RWPE2 (cell line): ENCODE measurements around the gene GNG12.

Experiments
- ATAC-seq: fragments of 200-7000 bp; cut with Tn5 transposase; 3 replicates; pipeline ENCODE4 v1.9.1; 2021; ENCODE audit warnings: low read depth
- DNase-seq: peaks from one replicate; pipeline ENCODE4 v3.0.0-alpha.2; 2020; ENCODE audit warnings: low spot score
- H3K27ac ChIP-seq: fragments of 450-650 bp; 2 replicates; pipeline ENCODE4 v1.5.1; 2017; ENCODE audit warnings: mild to moderate bottlenecking; ENCODE audit not compliant: poor library complexity, severe bottlenecking
- H3K27me3 ChIP-seq: fragments of 250-450 bp; sonication (Bioruptor Pico); 2 replicates; pipeline ENCODE4 v1.5.1; 2021; ENCODE audit warnings: mild to moderate bottlenecking, moderate library complexity; ENCODE audit not compliant: insufficient read depth, poor library complexity, severe bottlenecking
- H3K36me3 ChIP-seq: fragments of 250-450 bp; sonication (Bioruptor Pico); 2 replicates; pipeline ENCODE4 v1.5.1; 2020; ENCODE audit warnings: low read depth, mild to moderate bottlenecking, moderate library complexity
- H3K4me1 ChIP-seq: fragments of 250-450 bp; sonication (Bioruptor Pico); 2 replicates; pipeline ENCODE4 v1.5.1; 2021; ENCODE audit warnings: mild to moderate bottlenecking, moderate library complexity; ENCODE audit not compliant: insufficient read depth, poor library complexity, severe bottlenecking
- H3K4me3 ChIP-seq: fragments of 250-450 bp; sonication (Bioruptor Pico); 2 replicates; pipeline ENCODE4 v1.5.1; 2021; ENCODE audit warnings: mild to moderate bottlenecking, moderate library complexity; ENCODE audit not compliant: severe bottlenecking
- H3K9me3 ChIP-seq: fragments of 250-450 bp; sonication (Bioruptor Pico); 2 replicates; pipeline ENCODE4 v1.5.1; 2021; ENCODE audit warnings: mild to moderate bottlenecking, moderate library complexity; ENCODE audit not compliant: severe bottlenecking
- TF ChIP-seq, protein P1 (sequence below): fragments of 450-650 bp; IDR thresholded peaks from one replicate; pipeline ENCODE4 v1.5.1; 2017; ENCODE audit warnings: mild to moderate bottlenecking, moderate library complexity; ENCODE audit not compliant: poor library complexity, severe bottlenecking

Gene GNG12

DNA sequence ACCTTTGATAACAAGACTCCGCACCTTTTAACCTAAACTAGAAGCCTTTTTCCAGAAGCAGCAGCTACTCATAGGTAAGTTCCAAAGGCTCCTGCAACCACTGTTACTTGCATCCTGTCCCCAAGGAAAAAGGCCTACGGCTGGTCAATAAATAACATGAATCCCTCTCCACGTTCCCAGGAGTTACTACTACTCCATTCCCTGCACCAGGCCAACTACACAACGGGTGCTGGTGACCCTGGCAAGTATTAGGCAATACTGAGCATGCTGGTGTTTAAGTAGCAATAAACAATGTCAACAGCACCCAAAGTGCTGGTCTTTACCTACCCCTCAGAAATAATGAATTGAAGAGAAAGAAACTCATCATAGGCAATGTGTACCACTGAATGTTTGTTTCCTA is 7.7 kb downstream of the GNG12 start:
- TF ChIP-seq, protein P1, sequence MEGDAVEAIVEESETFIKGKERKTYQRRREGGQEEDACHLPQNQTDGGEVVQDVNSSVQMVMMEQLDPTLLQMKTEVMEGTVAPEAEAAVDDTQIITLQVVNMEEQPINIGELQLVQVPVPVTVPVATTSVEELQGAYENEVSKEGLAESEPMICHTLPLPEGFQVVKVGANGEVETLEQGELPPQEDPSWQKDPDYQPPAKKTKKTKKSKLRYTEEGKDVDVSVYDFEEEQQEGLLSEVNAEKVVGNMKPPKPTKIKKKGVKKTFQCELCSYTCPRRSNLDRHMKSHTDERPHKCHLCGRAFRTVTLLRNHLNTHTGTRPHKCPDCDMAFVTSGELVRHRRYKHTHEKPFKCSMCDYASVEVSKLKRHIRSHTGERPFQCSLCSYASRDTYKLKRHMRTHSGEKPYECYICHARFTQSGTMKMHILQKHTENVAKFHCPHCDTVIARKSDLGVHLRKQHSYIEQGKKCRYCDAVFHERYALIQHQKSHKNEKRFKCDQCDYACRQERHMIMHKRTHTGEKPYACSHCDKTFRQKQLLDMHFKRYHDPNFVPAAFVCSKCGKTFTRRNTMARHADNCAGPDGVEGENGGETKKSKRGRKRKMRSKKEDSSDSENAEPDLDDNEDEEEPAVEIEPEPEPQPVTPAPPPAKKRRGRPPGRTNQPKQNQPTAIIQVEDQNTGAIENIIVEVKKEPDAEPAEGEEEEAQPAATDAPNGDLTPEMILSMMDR: no peak
- DNase-seq: no peak
- peaks cover 4% of the 10 kb centered on the region for H3K4me1 ChIP-seq
- H3K9me3 ChIP-seq: no peaks in the 10 kb centered on the region
- H3K27me3 ChIP-seq: no peaks in the 10 kb centered on the region
- H3K36me3 ChIP-seq: peaks cover 11% of the 10 kb centered on the region
- ATAC-seq: no peak
- no peak overlapping the region for H3K27ac ChIP-seq
- H3K4me3 ChIP-seq: no peak overlapping the region

DNA sequence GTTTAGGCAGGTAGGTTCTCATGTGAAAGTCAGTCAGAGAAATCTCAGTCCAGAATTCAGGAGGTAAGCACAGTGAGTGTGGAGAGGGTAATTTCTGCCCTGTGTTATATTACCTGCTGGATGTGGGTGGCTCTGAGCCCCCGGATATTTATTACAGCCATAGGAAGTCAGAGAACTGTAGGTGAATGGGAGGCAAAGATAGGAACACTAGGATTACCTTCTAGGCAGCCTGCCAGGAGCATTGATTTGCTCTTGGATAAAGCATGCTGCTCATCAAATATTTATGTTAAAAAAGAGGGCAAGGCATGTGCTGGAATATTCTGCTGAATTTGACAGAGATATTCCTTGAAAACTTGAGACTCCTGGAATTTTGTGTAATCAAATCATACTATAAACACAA is 8.5 kb downstream of the GNG12 start:
- no peak overlapping the region for H3K27ac ChIP-seq
- H3K4me1 ChIP-seq: no peaks in the 10 kb centered on the region
- no peaks in the 10 kb centered on the region for H3K9me3 ChIP-seq
- no peak overlapping the region for H3K4me3 ChIP-seq
- H3K27me3 ChIP-seq: no peaks in the 10 kb centered on the region
- peaks cover 11% of the 10 kb centered on the region for H3K36me3 ChIP-seq
- TF ChIP-seq, protein P1: no peak
- ATAC-seq (no peak; the same call in 2 of the 3 replicates), DNase-seq (no peak)

DNA sequence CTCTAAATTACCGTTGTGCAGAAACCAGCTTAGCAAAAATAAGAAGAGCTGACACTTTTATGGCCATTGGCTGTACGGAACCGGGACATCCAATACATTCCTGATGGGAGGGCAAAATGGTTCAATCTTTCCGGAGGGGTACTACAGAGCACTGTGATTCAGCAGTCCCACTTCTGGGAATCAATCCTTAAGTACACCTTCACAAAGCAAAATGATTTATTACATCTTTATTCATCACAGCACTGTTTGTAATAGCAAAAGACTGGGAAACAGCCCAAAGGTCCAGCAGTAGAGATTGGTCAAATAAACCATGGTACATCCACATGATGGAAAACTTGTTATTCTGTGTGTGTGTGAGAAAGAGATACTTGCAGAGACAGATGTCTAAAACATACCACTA is 9.7 kb downstream of the GNG12 start:
- ATAC-seq (no peak), DNase-seq (no peak)
- Histone ChIP-seq H3K27me3 (no peaks in the 10 kb centered on the region), H3K9me3 (no peaks in the 10 kb centered on the region), H3K4me3 (no peak overlapping the region), H3K36me3 (peaks cover 4% of the 10 kb centered on the region; the same call in 1 of the 2 replicates), H3K4me1 (peaks cover 5% of the 10 kb centered on the region), H3K27ac (no peak overlapping the region)
- TF ChIP-seq, protein P1: no peak

DNA sequence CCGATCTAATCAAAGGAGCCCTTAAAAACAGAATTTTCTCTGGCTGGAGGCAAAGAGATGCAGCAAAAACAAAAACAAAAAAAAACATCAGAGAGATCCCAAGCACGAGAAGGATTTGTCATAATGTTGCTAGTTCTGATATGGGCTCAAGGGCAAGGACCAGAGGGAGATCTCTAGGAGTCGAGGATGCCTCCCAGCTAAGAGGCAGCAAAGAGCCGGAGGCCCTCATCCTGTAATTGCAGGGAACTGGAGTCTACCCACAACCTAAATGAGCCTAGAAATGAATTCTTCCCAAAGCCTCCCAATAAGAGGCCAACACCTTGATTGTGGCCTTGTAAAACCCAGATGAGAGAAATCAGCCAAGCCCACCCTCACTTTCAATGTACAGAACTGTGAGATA is 12.0 kb downstream of the GNG12 start:
- Histone ChIP-seq H3K4me3 (no peak overlapping the region), H3K9me3 (no peaks in the 10 kb centered on the region), H3K27ac (no peak overlapping the region), H3K4me1 (peaks cover 10% of the 10 kb centered on the region), H3K36me3 (0 out of 2 replicates have a peak, but pooled peaks cover 4% of the 10 kb centered on the region), H3K27me3 (no peaks in the 10 kb centered on the region)
- ATAC-seq (no peak), DNase-seq (no peak)
- TF ChIP-seq, protein P1: no peak

DNA sequence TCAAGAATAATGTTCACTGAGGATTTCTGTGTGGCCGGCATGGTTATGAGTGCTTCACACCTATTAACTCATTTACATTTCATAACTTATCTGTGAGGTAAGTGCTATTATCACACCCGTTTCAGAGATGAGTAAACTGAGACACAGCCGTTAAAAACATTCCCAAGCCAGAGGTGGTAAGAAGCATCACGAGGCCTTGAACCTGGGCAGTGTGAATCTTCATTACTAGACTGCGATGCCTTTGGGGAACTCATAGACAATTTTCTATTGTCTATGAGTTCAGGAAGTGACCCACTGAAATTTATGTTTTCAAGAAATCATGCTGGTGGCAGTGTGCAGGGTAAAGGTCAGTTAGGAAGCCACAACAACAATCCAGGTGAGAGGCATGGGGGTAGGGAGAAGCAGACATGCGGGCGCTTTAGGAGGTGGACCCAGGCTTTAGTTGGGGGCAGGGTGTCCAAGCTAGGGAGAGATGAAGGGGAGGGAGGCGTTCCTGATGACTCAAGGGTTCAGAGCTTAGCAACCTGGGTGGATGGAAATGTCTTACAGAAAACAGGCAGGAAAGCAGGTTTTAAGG is 14.5 kb downstream of the GNG12 start:
- peaks cover 31% of the 10 kb centered on the region for H3K4me1 ChIP-seq
- H3K36me3 ChIP-seq: 0 out of 2 replicates have a peak, but pooled peaks cover 4% of the 10 kb centered on the region
- no peak overlapping the region for H3K4me3 ChIP-seq
- TF ChIP-seq, protein P1: no peak
- no peak overlapping the region for H3K27ac ChIP-seq
- no peaks in the 10 kb centered on the region for H3K9me3 ChIP-seq
- ATAC-seq (0 out of 3 replicates have a peak, but pooled peaks have one; percentile 36), DNase-seq (no peak)
- no peaks in the 10 kb centered on the region for H3K27me3 ChIP-seq
